Common myeloid progenitor, CD34-positive (primary cell): ENCODE results near the gene PTPN14.

Source experiments
- CTCF ChIA-PET: fragments of 350-600 bp; sonication (Branson Sonifier 250); formaldehyde crosslinking; loops from one replicate; lab custom pipeline; 2021; ENCODE audit warnings: antibody characterized with exemption; lab: Charles Lee
- POLR2A ChIA-PET: fragments of 350-600 bp; sonication (Branson Sonifier 250); formaldehyde crosslinking; loops from one replicate; lab custom pipeline; 2021; ENCODE audit warnings: antibody characterized with exemption; lab: Charles Lee
- DNase-seq, 3 donors: peaks; one replicate each; pipeline versions ENCODE4 v3.0.0 to v3.0.0-alpha.2; 2013
- H3K27ac ChIP-seq, 2 experiments: 1 replicate in 1 of 2; 2 replicates in 1 of 2; pipeline ENCODE4 v1.7.0; 2013; ENCODE audit warnings: inconsistent platforms in 2 of 2, low read length in 2 of 2, mild to moderate bottlenecking in 2 of 2, low read depth in 1 of 2, moderate library complexity in 1 of 2; ENCODE audit not compliant: severe bottlenecking in 2 of 2, insufficient read depth in 1 of 2, poor library complexity in 1 of 2
- H3K27me3 ChIP-seq, 5 experiments: replicated peaks in 2 of 5; 1 replicate in 3 of 5; 2 replicates in 2 of 5; pipeline versions ENCODE4 v1.6.1 to v1.7.0; 2013; ENCODE audit warnings: low read length in 4 of 5, mild to moderate bottlenecking in 2 of 5, moderate library complexity in 2 of 5, inconsistent platforms in 1 of 5; ENCODE audit not compliant: insufficient read depth in 5 of 5, control insufficient read depth in 4 of 5
- H3K36me3 ChIP-seq, 4 experiments: 1 replicate in 2 of 4; 2 replicates in 2 of 4; pipeline versions ENCODE4 v1.6.1 to v1.7.0; 2013; ENCODE audit warnings: low read length in 3 of 4, control low read depth in 1 of 4, mild to moderate bottlenecking in 1 of 4; ENCODE audit not compliant: control insufficient read depth in 4 of 4, insufficient read depth in 4 of 4
- H3K4me1 ChIP-seq, 4 experiments: 1 replicate in 3 of 4; 2 replicates in 1 of 4; pipeline versions ENCODE4 v1.6.1 to v1.7.1; 2013; ENCODE audit warnings: low read length in 3 of 4, mild to moderate bottlenecking in 3 of 4, control low read depth in 1 of 4, inconsistent platforms in 1 of 4, moderate library complexity in 1 of 4; ENCODE audit not compliant: control insufficient read depth in 4 of 4, insufficient read depth in 4 of 4; ENCODE audit errors: control extremely low read depth in 1 of 4
- H3K4me3 ChIP-seq, 7 experiments: 1 replicate in 4 of 7; 2 replicates in 3 of 7; pipeline versions ENCODE4 v1.5.1 to v1.7.0; 2013; ENCODE audit warnings: mild to moderate bottlenecking in 7 of 7, low read length in 6 of 7, moderate library complexity in 6 of 7, inconsistent platforms in 2 of 7, low read depth in 2 of 7, control low read depth in 1 of 7; ENCODE audit not compliant: insufficient read depth in 4 of 7, control insufficient read depth in 1 of 7; ENCODE audit errors: extremely low read depth in 1 of 7
- H3K9me3 ChIP-seq, 5 experiments: 1 replicate in 4 of 5; 2 replicates in 1 of 5; pipeline versions ENCODE4 v1.6.1 to v1.7.1; 2013; ENCODE audit warnings: low read length in 4 of 5, mild to moderate bottlenecking in 2 of 5, inconsistent platforms in 1 of 5, low read depth in 1 of 5, moderate library complexity in 1 of 5; ENCODE audit not compliant: control insufficient read depth in 4 of 5, insufficient read depth in 2 of 5; ENCODE audit errors: control extremely low read depth in 1 of 5
- WGBS: methylation state at CpG from one replicate; pipeline ENCODE4 v1.1.5; 2013; ENCODE audit not compliant: insufficient coverage; 5-methylcytosine and 5-hydroxymethylcytosine counted together

The PTPN14 gene

DNA sequence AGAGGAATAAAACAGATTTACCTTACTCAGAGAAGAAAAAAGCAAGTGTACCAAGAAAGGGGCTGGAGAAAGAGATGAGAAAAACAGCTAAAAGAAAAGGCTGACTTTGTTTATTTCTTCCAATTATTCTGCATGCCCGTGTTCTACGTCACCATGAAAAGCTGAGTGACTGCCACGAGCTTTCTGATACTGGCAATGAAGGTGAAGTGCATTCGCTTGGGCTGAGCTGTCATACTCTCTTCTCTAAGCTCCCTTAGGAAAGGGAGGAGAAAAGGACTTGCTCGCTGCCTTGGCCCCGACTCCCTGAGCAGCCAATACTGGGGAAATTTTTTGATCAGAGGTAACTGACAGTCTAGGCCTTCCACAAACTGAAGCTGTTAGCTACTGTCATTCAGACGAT is 165.1 kb downstream of the PTPN14 start:
- no peak overlapping the region for H3K4me3 ChIP-seq
- H3K9me3 ChIP-seq: no peaks in the 10 kb centered on the region
- H3K27ac ChIP-seq: no peak overlapping the region
- CTCF ChIA-PET: interaction anchor here (1.0 to 5.4 kb wide), 2 partner anchors 51 to 198 kb away, joined by 3 to 56 read pairs; no protein-coding TSS in a partner anchor
- 93% methylated on average over 7 of the region's 7 CpGs for WGBS
- H3K4me1 ChIP-seq: no peaks in the 10 kb centered on the region
- no peaks in the 10 kb centered on the region for H3K27me3 ChIP-seq
- no peak for DNase-seq
- POLR2A ChIA-PET: no interaction called here
- peaks cover 0 to 2% (median 0%) of the 10 kb centered on the region in 4 experiments for H3K36me3 ChIP-seq

DNA sequence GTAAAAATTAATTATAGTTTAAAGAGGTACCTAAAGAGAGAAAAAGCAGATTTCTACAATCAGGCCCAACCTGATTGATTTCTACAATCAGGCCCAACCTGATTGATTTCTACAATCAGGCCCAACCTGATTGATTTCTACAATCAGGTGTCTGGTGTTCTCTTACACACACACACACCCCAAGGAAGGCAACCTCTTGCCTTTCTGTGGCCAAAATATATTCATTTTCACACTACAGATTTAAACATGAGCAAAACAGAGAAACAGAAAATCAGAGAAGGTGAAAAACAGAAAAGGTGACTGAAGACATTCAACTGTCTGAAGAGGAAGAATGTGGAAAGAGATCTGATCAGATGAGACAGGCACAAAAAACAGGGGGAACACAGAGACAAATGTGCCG is 166.0 kb downstream of the PTPN14 start:
- DNase-seq: no peak
- Histone ChIP-seq H3K27me3 (no peaks in the 10 kb centered on the region), H3K4me3 (no peak overlapping the region), H3K36me3 (peaks cover 0 to 2% (median 0%) of the 10 kb centered on the region in 4 experiments), H3K4me1 (no peaks in the 10 kb centered on the region), H3K9me3 (no peaks in the 10 kb centered on the region), H3K27ac (no peak overlapping the region)
- no CpG with 5 or more reads among the region's 1 CpG for WGBS
- ChIA-PET CTCF (no interaction called here), POLR2A (no interaction called here)

DNA sequence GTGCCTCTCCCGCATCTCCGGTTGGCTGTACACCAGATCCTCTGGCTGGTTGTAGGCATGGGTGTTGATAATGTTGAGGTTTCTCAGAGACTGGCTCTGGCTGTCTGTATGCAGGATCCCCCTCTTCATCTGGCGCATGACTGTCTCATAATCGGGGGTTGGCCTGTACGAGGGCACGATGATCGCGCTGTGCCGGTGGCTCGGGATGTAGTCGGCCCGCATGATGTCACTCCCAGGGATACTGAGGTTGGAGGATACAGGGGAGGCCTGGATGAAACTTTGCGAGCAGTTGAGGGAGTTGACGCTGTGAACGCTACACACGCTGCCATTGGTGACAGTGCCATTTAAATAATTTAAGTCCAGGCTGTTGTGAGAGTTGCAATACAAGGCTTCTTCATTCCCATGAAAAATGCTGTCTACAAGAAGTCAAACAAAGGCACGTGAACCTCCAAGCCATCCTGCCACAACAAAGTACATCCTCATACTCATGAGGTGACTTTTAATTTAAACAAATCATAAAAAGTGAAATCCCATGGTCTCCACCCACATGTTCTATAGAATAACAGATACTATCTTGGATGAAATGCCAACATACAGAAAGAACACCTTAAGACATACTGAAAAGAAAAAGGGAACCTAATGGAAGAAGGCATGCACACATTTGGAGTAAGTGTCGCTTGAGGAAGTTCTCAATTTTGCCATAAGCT is 166.9 kb downstream of the PTPN14 start:
- Histone ChIP-seq H3K36me3 (peaks cover 0 to 2% (median 0%) of the 10 kb centered on the region in 4 experiments), H3K27ac (no peak overlapping the region), H3K4me3 (no peak overlapping the region), H3K27me3 (no peaks in the 10 kb centered on the region), H3K4me1 (no peaks in the 10 kb centered on the region), H3K9me3 (no peaks in the 10 kb centered on the region)
- WGBS: 100% methylated on average over 18 of the region's 18 CpGs
- ChIA-PET CTCF (no interaction called here), POLR2A (no interaction called here)
- no peak for DNase-seq

DNA sequence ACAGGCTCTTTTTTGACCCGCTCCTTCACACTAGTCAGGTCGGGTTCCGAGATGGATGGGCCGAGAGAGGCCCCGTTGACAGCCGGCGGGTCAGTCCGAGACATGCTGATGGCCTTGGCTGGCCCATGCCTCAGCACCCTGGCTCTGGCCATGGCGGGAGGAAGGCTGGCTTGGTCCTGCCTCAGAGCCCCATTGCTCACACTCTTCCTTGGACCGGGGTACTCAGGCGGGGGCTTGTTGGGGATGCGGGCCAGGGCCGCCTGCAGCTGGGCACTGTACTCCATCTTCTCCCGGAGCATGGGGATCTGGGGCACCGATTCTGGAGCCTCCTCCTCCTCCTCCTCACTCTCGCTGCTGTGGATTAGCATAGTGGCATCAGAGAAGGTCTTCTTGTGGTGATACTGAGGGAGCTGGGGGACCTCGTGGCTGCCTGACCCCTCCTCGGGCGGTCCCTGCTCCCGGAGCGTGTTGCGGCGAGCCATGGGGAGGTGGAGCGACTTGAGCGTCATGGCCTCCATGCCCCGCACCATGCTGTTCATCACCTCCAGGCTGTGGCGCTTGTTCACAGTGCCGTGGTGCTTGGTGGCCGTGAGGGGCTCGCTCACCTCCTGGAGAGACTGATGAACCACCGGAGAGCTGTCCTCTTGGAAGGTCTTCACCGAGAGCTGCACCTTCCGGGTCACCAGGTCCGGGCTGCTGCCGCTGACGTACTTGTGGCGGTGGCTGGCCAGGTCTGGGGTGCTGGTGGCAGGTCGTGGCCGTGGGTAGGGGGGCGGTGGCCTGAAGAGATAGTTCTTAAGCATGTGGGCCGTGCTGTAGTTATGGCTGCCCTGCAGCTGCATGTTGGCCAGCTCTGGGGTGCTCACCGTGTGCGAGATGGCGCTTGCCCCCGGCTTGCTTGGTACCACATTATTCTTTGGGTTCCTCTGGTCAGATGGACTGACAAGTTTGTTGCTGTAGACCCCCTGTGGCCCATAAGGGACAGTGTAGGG is 167.7 kb downstream of the PTPN14 start:
- POLR2A ChIA-PET: no interaction called here
- 99% methylated on average over 45 of the region's 45 CpGs for WGBS

DNA sequence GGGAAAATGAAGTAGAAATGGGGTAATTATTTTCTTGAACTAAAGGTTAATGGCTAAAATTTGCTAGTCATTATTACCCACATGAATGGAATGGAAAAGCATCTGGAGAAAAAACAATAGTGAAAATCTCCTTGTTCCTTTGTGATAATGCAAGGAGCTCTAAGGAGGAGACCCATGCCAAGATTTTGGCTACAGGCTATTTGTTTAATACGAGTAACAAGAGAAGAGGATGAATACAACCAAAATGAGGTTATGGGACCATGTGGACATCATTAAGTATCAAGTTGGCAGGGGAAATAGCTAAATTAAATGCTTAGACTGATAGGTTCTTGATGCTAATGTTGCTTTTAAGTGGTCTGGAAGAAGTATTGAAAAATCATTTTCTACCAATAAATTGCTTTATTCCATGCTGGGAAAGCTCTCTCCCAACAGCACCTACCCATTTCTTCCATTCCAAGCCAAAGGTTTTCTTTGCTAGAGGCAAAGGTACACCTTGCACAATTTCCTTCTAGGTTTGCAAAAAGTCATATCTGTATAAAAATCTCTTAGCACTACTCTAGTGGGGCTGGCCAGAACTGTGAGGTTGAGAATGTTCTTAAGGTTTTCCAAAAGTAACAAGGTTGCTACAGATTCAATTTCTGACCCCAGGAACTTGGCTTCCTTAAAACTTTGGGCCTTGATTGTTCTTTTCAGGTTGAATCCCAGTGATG is 170.3 kb downstream of the PTPN14 start:
- no peaks in the 10 kb centered on the region for H3K27me3 ChIP-seq
- no peaks in the 10 kb centered on the region for H3K9me3 ChIP-seq
- peaks cover 0 to 2% (median 0%) of the 10 kb centered on the region in 4 experiments for H3K36me3 ChIP-seq
- CTCF ChIA-PET: interaction anchor here (1.1 kb wide), 1 partner anchor 204 kb away, joined by 3 read pairs; no protein-coding TSS in a partner anchor
- 100% methylated on average over 1 of the region's 1 CpG for WGBS
- no peak overlapping the region for H3K27ac ChIP-seq
- H3K4me3 ChIP-seq: no peak overlapping the region
- POLR2A ChIA-PET: no interaction called here
- DNase-seq: no peak
- no peaks in the 10 kb centered on the region for H3K4me1 ChIP-seq

More for the DNA sequence above, 167.7 kb downstream of the PTPN14 start:
- no peak overlapping the region for H3K27ac ChIP-seq
- CTCF ChIA-PET: interaction anchor here (1.0 kb wide), 1 partner anchor 79 kb away, joined by 3 read pairs; no protein-coding TSS in a partner anchor
- no peaks in the 10 kb centered on the region for H3K27me3 ChIP-seq
- H3K4me3 ChIP-seq: no peak overlapping the region
- H3K36me3 ChIP-seq: peaks cover 0 to 2% (median 0%) of the 10 kb centered on the region in 4 experiments
- H3K9me3 ChIP-seq: no peaks in the 10 kb centered on the region
- no peak for DNase-seq
- H3K4me1 ChIP-seq: no peaks in the 10 kb centered on the region

DNA sequence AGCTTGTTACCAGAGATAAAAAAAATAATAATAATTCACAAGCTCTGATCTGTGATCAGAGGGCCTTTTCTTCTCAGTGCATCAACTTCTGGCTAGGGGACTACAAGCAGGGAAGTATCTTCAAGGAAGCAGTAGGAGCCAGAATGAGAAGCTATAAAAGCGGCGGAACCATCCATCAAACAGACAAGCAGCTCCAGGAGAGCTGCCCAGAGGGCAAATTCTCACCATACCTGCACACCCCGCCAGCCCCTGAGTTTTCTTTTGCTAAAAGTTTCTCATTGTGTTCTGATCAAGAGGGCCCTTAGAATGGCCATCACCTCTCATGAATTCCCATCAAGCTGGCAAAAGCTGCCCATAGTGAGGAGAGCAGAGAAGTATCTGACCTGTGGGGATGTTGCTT is 171.0 kb downstream of the PTPN14 start:
- Histone ChIP-seq H3K4me3 (no peak overlapping the region), H3K36me3 (peaks cover 0 to 2% (median 0%) of the 10 kb centered on the region in 4 experiments), H3K27me3 (no peaks in the 10 kb centered on the region), H3K9me3 (no peaks in the 10 kb centered on the region), H3K4me1 (no peaks in the 10 kb centered on the region), H3K27ac (no peak overlapping the region)
- 90% methylated on average over 2 of the region's 3 CpGs for WGBS
- ChIA-PET POLR2A (no interaction called here), CTCF (interaction anchor here (1.1 kb wide), 1 partner anchor 205 kb away, joined by 3 read pairs; no protein-coding TSS in a partner anchor)
- no peak for DNase-seq
